ENCODE measurements around the gene MPO. TPM values are rescaled to one million over a fixed set of nuclear protein-coding genes. Genes with fewer than 3 reads are reported as not detected.

Gene MPO
- total RNA-seq, 1 experiment from 2014 or later = not detected

DNA sequence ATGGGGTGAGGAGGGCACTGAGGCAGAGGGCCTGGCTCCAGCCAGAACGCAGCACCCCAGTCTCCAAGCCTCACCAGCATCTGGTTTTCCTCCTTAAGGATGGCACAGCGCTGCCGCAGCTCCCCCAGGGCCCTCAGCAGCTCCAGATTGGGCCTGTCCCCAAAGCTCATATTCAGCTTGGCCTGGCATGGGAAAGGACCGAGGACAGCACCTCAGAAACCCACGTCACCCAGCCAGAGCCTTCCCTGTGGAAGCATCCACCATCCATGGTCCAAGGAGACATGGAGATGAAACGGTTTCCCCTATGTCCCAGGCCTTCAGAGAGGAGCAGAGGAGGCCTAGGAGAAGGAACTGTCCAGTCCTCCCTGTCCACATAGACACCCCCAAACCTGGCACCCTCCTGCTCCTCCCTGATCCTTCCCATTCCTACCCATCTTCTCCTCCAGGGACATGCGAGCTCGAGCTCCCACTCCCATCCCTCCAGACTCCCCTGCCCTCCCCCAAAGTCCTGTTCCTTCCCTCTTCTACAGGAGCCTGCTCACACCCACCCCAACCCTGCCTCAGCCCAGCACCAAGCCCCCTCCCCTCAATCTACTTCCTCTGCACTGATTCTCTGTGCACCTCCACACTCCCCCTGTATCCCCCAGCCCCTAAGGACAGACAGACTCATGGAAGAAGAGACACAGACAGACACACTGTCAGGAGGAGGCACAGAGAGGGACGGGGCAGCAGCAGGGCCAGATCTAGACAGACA lies 46.1 kb upstream of the MPO start:
- no peak overlapping the region for H3K4ac ChIP-seq (ENCODE audit: low read depth, low read length)
- no peak overlapping the region for H2BK5ac ChIP-seq (ENCODE audit: insufficient read length, low read length)
- no peak overlapping the region for H4K8ac ChIP-seq (replicated peaks; ENCODE audit: insufficient read length, low read depth, low read length)
- H4K20me1 ChIP-seq (ENCODE audit: control insufficient read depth, insufficient read depth, insufficient read length) = no peaks in the 10 kb centered on the region
- H3K4me1 Mint-ChIP-seq = peaks cover 45 to 60% of the 10 kb centered on the region in 2 experiments
- H3K9ac ChIP-seq (ENCODE audit: extremely low read depth, insufficient read length, low read length) = no peak overlapping the region
- no peak overlapping the region for H2BK120ac ChIP-seq (ENCODE audit: low read depth, low read length, poor library complexity, severe bottlenecking)
- H2AFZ ChIP-seq (ENCODE audit: low read length) = no peak overlapping the region
- H3K27me3 ChIP-seq (ENCODE audit: insufficient read depth, low read length) = no peaks in the 10 kb centered on the region; the same call in 1 of the 2 replicates
- DNase-seq = no peak
- H3K56ac ChIP-seq (ENCODE audit: insufficient read length, low read depth, low read length) = no peak overlapping the region
- H3K9me3 Mint-ChIP-seq = no peaks in the 10 kb centered on the region
- no peak overlapping the region for H3K14ac ChIP-seq (ENCODE audit: insufficient read depth, low read length)
- H2BK12ac ChIP-seq (ENCODE audit: insufficient read length, low read depth, low read length) = no peak overlapping the region
- no peak overlapping the region for H2BK20ac ChIP-seq (ENCODE audit: low read depth, low read length, poor library complexity, severe bottlenecking)
- no peak overlapping the region for H4K91ac ChIP-seq (ENCODE audit: insufficient read length, low read depth, low read length)
- H3K4me2 ChIP-seq (ENCODE audit: insufficient read depth, insufficient read length, low read length) = no peak overlapping the region
- no peaks in the 10 kb centered on the region for H3K79me2 ChIP-seq (ENCODE audit: insufficient read depth, low read length)
- H4K5ac ChIP-seq (ENCODE audit: insufficient read length, low read depth, low read length) = no peak overlapping the region
- no peak overlapping the region for H2BK15ac ChIP-seq (ENCODE audit: low read depth, low read length)
- H3K23me2 ChIP-seq (ENCODE audit: insufficient read length, low read depth, low read length, poor library complexity, severe bottlenecking) = peaks cover 15% of the 10 kb centered on the region
- WGBS (ENCODE audit: extremely low coverage, insufficient read length, low lambda C conversion rate) = no CpG with 5 or more reads among the region's 9 CpGs
- H3K9me3 ChIP-seq (ENCODE audit: control insufficient read depth, low read depth, low read length) = no peaks in the 10 kb centered on the region
- H3K27ac Mint-ChIP-seq = no peak overlapping the region
- H3K27ac ChIP-seq (ENCODE audit: insufficient read length, low read depth, low read length) = no peak overlapping the region
- TF ChIP-seq, protein P1, sequence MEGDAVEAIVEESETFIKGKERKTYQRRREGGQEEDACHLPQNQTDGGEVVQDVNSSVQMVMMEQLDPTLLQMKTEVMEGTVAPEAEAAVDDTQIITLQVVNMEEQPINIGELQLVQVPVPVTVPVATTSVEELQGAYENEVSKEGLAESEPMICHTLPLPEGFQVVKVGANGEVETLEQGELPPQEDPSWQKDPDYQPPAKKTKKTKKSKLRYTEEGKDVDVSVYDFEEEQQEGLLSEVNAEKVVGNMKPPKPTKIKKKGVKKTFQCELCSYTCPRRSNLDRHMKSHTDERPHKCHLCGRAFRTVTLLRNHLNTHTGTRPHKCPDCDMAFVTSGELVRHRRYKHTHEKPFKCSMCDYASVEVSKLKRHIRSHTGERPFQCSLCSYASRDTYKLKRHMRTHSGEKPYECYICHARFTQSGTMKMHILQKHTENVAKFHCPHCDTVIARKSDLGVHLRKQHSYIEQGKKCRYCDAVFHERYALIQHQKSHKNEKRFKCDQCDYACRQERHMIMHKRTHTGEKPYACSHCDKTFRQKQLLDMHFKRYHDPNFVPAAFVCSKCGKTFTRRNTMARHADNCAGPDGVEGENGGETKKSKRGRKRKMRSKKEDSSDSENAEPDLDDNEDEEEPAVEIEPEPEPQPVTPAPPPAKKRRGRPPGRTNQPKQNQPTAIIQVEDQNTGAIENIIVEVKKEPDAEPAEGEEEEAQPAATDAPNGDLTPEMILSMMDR (conservative IDR thresholded peaks at IDR 0.05) = no peak
- H2AK5ac ChIP-seq (ENCODE audit: insufficient read length, low read length) = no peak overlapping the region
- H3K23ac ChIP-seq (ENCODE audit: insufficient read length, low read depth, low read length) = no peak overlapping the region
- no peak overlapping the region for H3T11ph ChIP-seq (ENCODE audit: low read length)
- peaks cover 5% of the 10 kb centered on the region; the same call in 1 of the 2 replicates for H3K4me1 ChIP-seq (ENCODE audit: insufficient read depth, low read length)
- peaks cover 36% of the 10 kb centered on the region for H3K27me3 Mint-ChIP-seq (ENCODE audit: low read depth)
- H3K18ac ChIP-seq (ENCODE audit: insufficient read length, low read depth, low read length) = peak overlapping the region; percentile 44
- no peak overlapping the region for H3K4me3 Mint-ChIP-seq
- peaks cover 0 to 5% (median 0%) of the 10 kb centered on the region in 3 experiments; a peak in 5 of 7 replicates for H3K36me3 Mint-ChIP-seq (ENCODE audit: insufficient read depth in 1 of 3, low read depth in 3 of 3)
- H3K79me1 ChIP-seq (ENCODE audit: insufficient read depth, low read depth, low read length, poor library complexity, severe bottlenecking) = no peaks in the 10 kb centered on the region
